ENCODE results near the gene IL2RG. TPM values are rescaled to one million over a fixed set of nuclear protein-coding genes. Genes with fewer than 3 reads are reported as not detected.

Gene IL2RG
- total RNA-seq, 1 experiment from 2014 or later: not detected

GRCh38 chrX:71107245-71107644 lies 4.1 kb downstream of the IL2RG start:
- no peak overlapping the region for H3K4me3 Mint-ChIP-seq
- H2BK5ac ChIP-seq (ENCODE audit: insufficient read length, low read length): no peak overlapping the region
- no peaks in the 10 kb centered on the region for H3K79me1 ChIP-seq (ENCODE audit: insufficient read depth, low read depth, low read length, poor library complexity, severe bottlenecking)
- peaks cover 2 to 8% (median 5%) of the 10 kb centered on the region in 3 experiments; a peak in 3 of 7 replicates for H3K36me3 Mint-ChIP-seq (ENCODE audit: insufficient read depth in 1 of 3, low read depth in 3 of 3)
- H2BK120ac ChIP-seq (ENCODE audit: low read depth, low read length, poor library complexity, severe bottlenecking): no peak overlapping the region
- no peak overlapping the region for H4K5ac ChIP-seq (ENCODE audit: insufficient read length, low read depth, low read length)
- H3K4ac ChIP-seq (ENCODE audit: low read depth, low read length): no peak overlapping the region
- H3K27ac Mint-ChIP-seq: no peak overlapping the region
- H3K18ac ChIP-seq (ENCODE audit: insufficient read length, low read depth, low read length): no peak overlapping the region
- H3K27me3 Mint-ChIP-seq (ENCODE audit: low read depth): peaks cover 58% of the 10 kb centered on the region
- no peak overlapping the region for H2BK20ac ChIP-seq (ENCODE audit: low read depth, low read length, poor library complexity, severe bottlenecking)
- no peak overlapping the region for H3K27ac ChIP-seq (ENCODE audit: insufficient read length, low read depth, low read length)
- H3K23me2 ChIP-seq (ENCODE audit: insufficient read length, low read depth, low read length, poor library complexity, severe bottlenecking): no peaks in the 10 kb centered on the region
- no peaks in the 10 kb centered on the region for H3K27me3 ChIP-seq (ENCODE audit: insufficient read depth, low read length)
- no peak overlapping the region for H3K56ac ChIP-seq (ENCODE audit: insufficient read length, low read depth, low read length)
- TF ChIP-seq CTCF (conservative IDR thresholded peaks at IDR 0.05): no peak
- peaks cover 5% of the 10 kb centered on the region; the same call in 1 of the 2 replicates for H3K4me1 ChIP-seq (ENCODE audit: insufficient read depth, low read length)
- no peak overlapping the region for H3K9ac ChIP-seq (ENCODE audit: extremely low read depth, insufficient read length, low read length)
- peaks cover 20% of the 10 kb centered on the region for H3K9me3 ChIP-seq (ENCODE audit: control insufficient read depth, low read depth, low read length)
- H4K8ac ChIP-seq (replicated peaks; ENCODE audit: insufficient read length, low read depth, low read length): no peak overlapping the region
- no peak overlapping the region for H2AK5ac ChIP-seq (ENCODE audit: insufficient read length, low read length)
- no peak overlapping the region for H2BK15ac ChIP-seq (ENCODE audit: low read depth, low read length)
- no peak overlapping the region for H3K23ac ChIP-seq (ENCODE audit: insufficient read length, low read depth, low read length)
- H2BK12ac ChIP-seq (ENCODE audit: insufficient read length, low read depth, low read length): no peak overlapping the region
- no peak overlapping the region for H2AFZ ChIP-seq (ENCODE audit: low read length)
- no peak for DNase-seq
- no CpG with 5 or more reads among the region's 4 CpGs for WGBS (ENCODE audit: extremely low coverage, insufficient read length, low lambda C conversion rate)
- no peaks in the 10 kb centered on the region for H4K20me1 ChIP-seq (ENCODE audit: control insufficient read depth, insufficient read depth, insufficient read length)
- no peaks in the 10 kb centered on the region for H3K79me2 ChIP-seq (ENCODE audit: insufficient read depth, low read length)
- H3T11ph ChIP-seq (ENCODE audit: low read length): no peak overlapping the region
- H3K9me3 Mint-ChIP-seq: peaks cover 80 to 86% of the 10 kb centered on the region in 2 experiments
- no peak overlapping the region for H4K91ac ChIP-seq (ENCODE audit: insufficient read length, low read depth, low read length)
- H3K4me1 Mint-ChIP-seq: peaks cover 20 to 39% of the 10 kb centered on the region in 2 experiments
- no peak overlapping the region for H3K4me2 ChIP-seq (ENCODE audit: insufficient read depth, insufficient read length, low read length)
- no peak overlapping the region for H3K14ac ChIP-seq (ENCODE audit: insufficient read depth, low read length)
